ENCODE results near the gene MKLN1. TPM values are rescaled to one million over a fixed set of nuclear protein-coding genes. Genes with fewer than 3 reads are reported as not detected.

Gene MKLN1
- total RNA-seq, 1 experiment from 2014 or later, result 48.5 TPM

DNA sequence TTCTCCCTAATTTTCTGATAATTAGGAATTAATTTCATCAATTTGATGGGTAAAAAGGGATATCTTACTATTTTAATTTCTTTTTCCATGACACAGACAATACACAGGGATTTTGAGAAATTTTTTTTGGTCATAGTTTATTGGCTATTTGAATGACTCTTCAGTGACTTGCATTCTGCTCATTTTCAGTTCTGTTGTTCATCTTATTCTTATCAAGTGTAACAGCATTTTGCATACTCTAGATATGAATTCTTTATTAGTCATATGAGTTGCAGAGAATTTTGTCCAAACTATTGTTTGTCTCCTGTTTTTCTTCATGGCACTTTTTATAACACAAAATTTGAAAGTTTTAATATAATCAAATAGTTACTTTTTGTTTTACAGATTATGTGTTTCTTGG, 41.7 kb downstream of the MKLN1 start:
- BruUV-seq (replicated peaks), result no TSS peak
- H3K4me1 ChIP-seq (ENCODE audit: control insufficient read depth in 1 of 2, insufficient read depth in 2 of 2, low read length in 2 of 2), result peaks cover 13 to 18% of the 10 kb centered on the region in 2 experiments
- H3K27ac ChIP-seq (ENCODE audit: low read depth, low read length), result no peak overlapping the region
- H4K20me1 ChIP-seq (ENCODE audit: insufficient read depth), result peaks cover 7% of the 10 kb centered on the region; the same call in 1 of the 2 replicates
- intact Hi-C loops (cut with micrococcal nuclease), result no loop called here
- RAD21 ChIA-PET (ENCODE audit: low non-redundant PET in 1 of 2, low total read pairs in 2 of 2, uncharacterized antibody in 2 of 2, unreplicated experiment in 2 of 2), result no interaction called here
- H3K79me2 ChIP-seq (ENCODE audit: insufficient read depth, low read length), result peaks cover 100% of the 10 kb centered on the region
- ATAC-seq (no peak), DNase-seq (ENCODE audit: low read depth, low spot score) (no peak)
- POLR2A ChIA-PET, result no interaction called here
- no peak overlapping the region for H2AFZ ChIP-seq (ENCODE audit: low read depth, low read length, poor library complexity, severe bottlenecking)
- H3K9me3 ChIP-seq (ENCODE audit: control insufficient read depth in 1 of 2, insufficient read depth in 1 of 2, low read depth in 1 of 2, low read length in 2 of 2), result no peaks in the 10 kb centered on the region
- no peak overlapping the region for H3K4me3 ChIP-seq (replicated peaks in 1 of 2; ENCODE audit: low read depth in 1 of 2, low read length in 2 of 2)
- CTCF ChIA-PET, result no interaction called here
- H3K4me2 ChIP-seq (ENCODE audit: low read length), result no peak overlapping the region
- no peaks in the 10 kb centered on the region; the same call in 1 of the 2 replicates for H3K9me2 ChIP-seq (ENCODE audit: insufficient read depth)
- H3K36me3 ChIP-seq (ENCODE audit: control insufficient read depth in 1 of 2, insufficient read depth in 2 of 2, low read length in 2 of 2), result no peaks in the 10 kb centered on the region
- H3K27me3 ChIP-seq (ENCODE audit: insufficient read depth, low read length), result no peaks in the 10 kb centered on the region
- TF ChIP-seq YY1 (IDR thresholded peaks at IDR 0.05; ENCODE audit: extremely low read depth, insufficient replicate concordance, low read depth, low read length) (no peak), SIN3A (IDR thresholded peaks at IDR 0.05; ENCODE audit: low read depth) (no peak), SRF (IDR thresholded peaks at IDR 0.05; ENCODE audit: low read depth) (no peak), EZH2phosphoT487 (IDR thresholded peaks at IDR 0.05; ENCODE audit: borderline replicate concordance) (no peak), TCF7L2 (IDR thresholded peaks at IDR 0.05; ENCODE audit: borderline replicate concordance, extremely low read depth, insufficient read depth, insufficient read length) (no peak), RAD21 (IDR thresholded peaks at IDR 0.05; ENCODE audit: low read depth) (no peak), CBX3 (IDR thresholded peaks at IDR 0.05; ENCODE audit: low read depth) (no peak), ATF3 (IDR thresholded peaks at IDR 0.05) (no peak), ZNF274 (IDR thresholded peaks at IDR 0.05; ENCODE audit: low read depth, low read length) (no peak), ELF1 (IDR thresholded peaks at IDR 0.05; ENCODE audit: borderline replicate concordance, low read depth) (no peak), REST (IDR thresholded peaks at IDR 0.05; ENCODE audit: low read depth) (no peak), ZFX (IDR thresholded peaks at IDR 0.05) (no peak), POLR2AphosphoS5 (IDR thresholded peaks at IDR 0.05; ENCODE audit: low read depth, low read length) (no peak)
- TF ChIP-seq, protein P1, sequence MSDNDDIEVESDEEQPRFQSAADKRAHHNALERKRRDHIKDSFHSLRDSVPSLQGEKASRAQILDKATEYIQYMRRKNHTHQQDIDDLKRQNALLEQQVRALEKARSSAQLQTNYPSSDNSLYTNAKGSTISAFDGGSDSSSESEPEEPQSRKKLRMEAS (IDR thresholded peaks at IDR 0.05), result no peak
- H3K9ac ChIP-seq (ENCODE audit: low read length), result no peak overlapping the region

All from HCT116 (cell line).